Uterus (tissue), 2 donors: Measurements from ENCODE around the gene SDC3.

Experiments
- POLR2A ChIP-seq, 2 donors: fragments of 450-650 bp; IDR thresholded peaks; one replicate each; pipeline ENCODE4 v1.6.1; 2016; ENCODE audit warnings: antibody characterized with exemption in 2 of 2, mild to moderate bottlenecking in 1 of 2, moderate library complexity in 1 of 2
- TF ChIP-seq, protein P1 (sequence below), 4 experiments: fragments of 200-600 bp in 2 of 4; fragments of 450-650 bp in 2 of 4; sonication (generic) in 2 of 4; IDR thresholded peaks; one replicate each; pipeline ENCODE4 v1.5.1; 2016 to 2019; ENCODE audit warnings: antibody characterized with exemption in 4 of 4, mild to moderate bottlenecking in 2 of 4, moderate library complexity in 1 of 4

GRCh38 chr1:30942326-30942963 is 33.9 kb upstream of the SDC3 start:
- TF ChIP-seq, protein P1, sequence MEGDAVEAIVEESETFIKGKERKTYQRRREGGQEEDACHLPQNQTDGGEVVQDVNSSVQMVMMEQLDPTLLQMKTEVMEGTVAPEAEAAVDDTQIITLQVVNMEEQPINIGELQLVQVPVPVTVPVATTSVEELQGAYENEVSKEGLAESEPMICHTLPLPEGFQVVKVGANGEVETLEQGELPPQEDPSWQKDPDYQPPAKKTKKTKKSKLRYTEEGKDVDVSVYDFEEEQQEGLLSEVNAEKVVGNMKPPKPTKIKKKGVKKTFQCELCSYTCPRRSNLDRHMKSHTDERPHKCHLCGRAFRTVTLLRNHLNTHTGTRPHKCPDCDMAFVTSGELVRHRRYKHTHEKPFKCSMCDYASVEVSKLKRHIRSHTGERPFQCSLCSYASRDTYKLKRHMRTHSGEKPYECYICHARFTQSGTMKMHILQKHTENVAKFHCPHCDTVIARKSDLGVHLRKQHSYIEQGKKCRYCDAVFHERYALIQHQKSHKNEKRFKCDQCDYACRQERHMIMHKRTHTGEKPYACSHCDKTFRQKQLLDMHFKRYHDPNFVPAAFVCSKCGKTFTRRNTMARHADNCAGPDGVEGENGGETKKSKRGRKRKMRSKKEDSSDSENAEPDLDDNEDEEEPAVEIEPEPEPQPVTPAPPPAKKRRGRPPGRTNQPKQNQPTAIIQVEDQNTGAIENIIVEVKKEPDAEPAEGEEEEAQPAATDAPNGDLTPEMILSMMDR (IDR thresholded peaks at IDR 0.05) = no peak
- TF ChIP-seq POLR2A (IDR thresholded peaks at IDR 0.05) = no peak
